ENCODE results near the gene ASTN2.

DNA sequence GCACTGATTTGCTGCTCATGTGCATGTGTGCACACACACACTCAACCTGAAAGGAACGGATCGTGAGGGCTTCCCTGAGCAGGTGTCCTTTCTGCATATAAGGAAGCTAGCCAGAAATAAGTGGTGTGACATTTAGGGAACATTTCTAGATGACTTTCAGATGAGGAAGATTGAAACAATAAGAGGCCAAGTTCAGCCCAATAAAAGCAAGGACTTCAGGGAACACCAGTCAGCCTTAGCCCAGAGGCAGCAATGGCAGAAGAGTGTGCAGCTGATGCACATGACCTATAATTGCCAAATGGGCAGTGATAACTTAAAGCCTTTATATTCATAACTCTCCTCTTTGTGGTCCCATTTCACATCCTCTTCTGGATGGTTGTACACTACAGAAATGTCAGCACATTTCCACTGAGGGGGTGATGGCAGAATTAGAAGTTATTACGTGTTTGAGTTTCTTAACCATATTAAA lies 472.2 kb downstream of the ASTN2 start:
- TF ChIP-seq, protein P1, sequence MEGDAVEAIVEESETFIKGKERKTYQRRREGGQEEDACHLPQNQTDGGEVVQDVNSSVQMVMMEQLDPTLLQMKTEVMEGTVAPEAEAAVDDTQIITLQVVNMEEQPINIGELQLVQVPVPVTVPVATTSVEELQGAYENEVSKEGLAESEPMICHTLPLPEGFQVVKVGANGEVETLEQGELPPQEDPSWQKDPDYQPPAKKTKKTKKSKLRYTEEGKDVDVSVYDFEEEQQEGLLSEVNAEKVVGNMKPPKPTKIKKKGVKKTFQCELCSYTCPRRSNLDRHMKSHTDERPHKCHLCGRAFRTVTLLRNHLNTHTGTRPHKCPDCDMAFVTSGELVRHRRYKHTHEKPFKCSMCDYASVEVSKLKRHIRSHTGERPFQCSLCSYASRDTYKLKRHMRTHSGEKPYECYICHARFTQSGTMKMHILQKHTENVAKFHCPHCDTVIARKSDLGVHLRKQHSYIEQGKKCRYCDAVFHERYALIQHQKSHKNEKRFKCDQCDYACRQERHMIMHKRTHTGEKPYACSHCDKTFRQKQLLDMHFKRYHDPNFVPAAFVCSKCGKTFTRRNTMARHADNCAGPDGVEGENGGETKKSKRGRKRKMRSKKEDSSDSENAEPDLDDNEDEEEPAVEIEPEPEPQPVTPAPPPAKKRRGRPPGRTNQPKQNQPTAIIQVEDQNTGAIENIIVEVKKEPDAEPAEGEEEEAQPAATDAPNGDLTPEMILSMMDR (IDR thresholded peaks at IDR 0.05), result no peak
- no peak for TF ChIP-seq POLR2A (IDR thresholded peaks at IDR 0.05)

All from prostate gland (tissue), 2 donors.